Suprapubic skin (tissue), 4 donors: ENCODE measurements around the gene COPS9. TPM values are rescaled to one million over a fixed set of nuclear protein-coding genes. Genes with fewer than 3 reads are reported as not detected.

ENCODE experiments used
- DNase-seq, 2 donors: peaks; one replicate each; pipeline ENCODE4 v3.0.0-alpha.2; 2019; ENCODE audit warnings: low spot score in 2 of 2
- H3K27ac ChIP-seq: fragments of 200-600 bp; sonication (generic); one replicate; pipeline ENCODE4 v1.5.1; 2019
- H3K27me3 ChIP-seq: fragments of 200-600 bp; sonication (generic); one replicate; pipeline ENCODE4 v1.5.1; 2019
- H3K36me3 ChIP-seq: fragments of 200-600 bp; sonication (generic); one replicate; pipeline ENCODE4 v1.5.1; 2019
- H3K4me1 ChIP-seq: fragments of 200-600 bp; sonication (generic); one replicate; pipeline ENCODE4 v1.5.1; 2019
- H3K4me3 ChIP-seq: fragments of 200-600 bp; sonication (generic); one replicate; pipeline ENCODE4 v1.5.1; 2019; ENCODE audit warnings: mild to moderate bottlenecking
- H3K9me3 ChIP-seq: fragments of 200-600 bp; sonication (generic); one replicate; pipeline ENCODE4 v1.5.1; 2019
- CTCF ChIP-seq, 2 donors: fragments of 200-600 bp in 1 of 2; fragments of 450-650 bp in 1 of 2; sonication (generic) in 1 of 2; IDR thresholded peaks; one replicate each; pipeline ENCODE4 v1.5.1; 2016 to 2019; ENCODE audit warnings: antibody characterized with exemption in 2 of 2, mild to moderate bottlenecking in 1 of 2, moderate library complexity in 1 of 2
- EP300 ChIP-seq: sonication (generic); formaldehyde crosslinking; IDR thresholded peaks from one replicate; pipeline ENCODE4 v1.6.1; 2017; ENCODE audit warnings: antibody characterized with exemption
- POLR2A ChIP-seq, 2 donors: fragments of 450-650 bp; IDR thresholded peaks; one replicate each; pipeline ENCODE4 v1.6.1; 2017; ENCODE audit warnings: antibody characterized with exemption in 2 of 2, mild to moderate bottlenecking in 2 of 2, moderate library complexity in 2 of 2
- POLR2AphosphoS5 ChIP-seq, 3 donors: sonication (generic); formaldehyde crosslinking; IDR thresholded peaks; one replicate each; pipeline ENCODE4 v1.6.1; 2017; ENCODE audit warnings: antibody characterized with exemption in 3 of 3
- WGBS: methylation state at CpG from one replicate; pipeline ENCODE4 v1.1.5; 2018; 5-methylcytosine and 5-hydroxymethylcytosine counted together
- total RNA-seq, 4 donors: library from RNA; depleted of rRNA; stranded (reverse); fragments of >200 nt; gene quantifications; one replicate each; pipeline ENCODE4 v1.1.0, GENCODE V29; 2016

COPS9 gene
- total RNA-seq, 4 donors from 2014 or later: 30.6 to 178 (median 143) TPM

GRCh38 chr2:240106765-240107476 lies 29.2 kb downstream of the COPS9 start:
- peaks cover 48% of the 10 kb centered on the region for H3K27me3 ChIP-seq
- no peak for DNase-seq
- no peak overlapping the region for H3K4me3 ChIP-seq
- H3K36me3 ChIP-seq: no peaks in the 10 kb centered on the region
- TF ChIP-seq POLR2A (IDR thresholded peaks at IDR 0.05): no peak
- no peaks in the 10 kb centered on the region for H3K4me1 ChIP-seq
- H3K27ac ChIP-seq: no peak overlapping the region
- H3K9me3 ChIP-seq: no peaks in the 10 kb centered on the region
- 79% methylated on average over 14 of the region's 17 CpGs for WGBS

- Histone ChIP-seq H3K9me3 (no peaks in the 10 kb centered on the region), H3K4me3 (no peak overlapping the region), H3K36me3 (no peaks in the 10 kb centered on the region), H3K27me3 (peaks cover 48% of the 10 kb centered on the region), H3K4me1 (no peaks in the 10 kb centered on the region), H3K27ac (no peak overlapping the region)
- TF ChIP-seq EP300 (no peak), POLR2AphosphoS5 (IDR thresholded peaks at IDR 0.05) (no peak), CTCF (IDR thresholded peaks at IDR 0.05) (no peak), POLR2A (IDR thresholded peaks at IDR 0.05) (no peak)
- no peak for DNase-seq
- WGBS: 86% methylated on average over 1 of the region's 11 CpGs
Measured at GRCh38 chr2:240105982-240106381, 30.1 kb downstream of the COPS9 start.

GRCh38 chr2:240103136-240103535 lies 33.0 kb downstream of the COPS9 start:
- no peaks in the 10 kb centered on the region for H3K36me3 ChIP-seq
- H3K27ac ChIP-seq: no peak overlapping the region
- H3K4me3 ChIP-seq: no peak overlapping the region
- peaks cover 42% of the 10 kb centered on the region for H3K27me3 ChIP-seq
- H3K9me3 ChIP-seq: no peaks in the 10 kb centered on the region
- no peak for TF ChIP-seq EP300
- DNase-seq: no peak
- 77% methylated on average over 4 of the region's 4 CpGs for WGBS
- no peaks in the 10 kb centered on the region for H3K4me1 ChIP-seq

GRCh38 chr2:240098349-240098748 lies 37.8 kb downstream of the COPS9 start:
- Histone ChIP-seq H3K27me3 (peaks cover 65% of the 10 kb centered on the region), H3K27ac (no peak overlapping the region), H3K9me3 (no peaks in the 10 kb centered on the region), H3K4me3 (no peak overlapping the region), H3K36me3 (no peaks in the 10 kb centered on the region), H3K4me1 (peaks cover 6% of the 10 kb centered on the region)
- no peak for DNase-seq
- WGBS: 86% methylated on average over 2 of the region's 2 CpGs
- no peak for TF ChIP-seq POLR2AphosphoS5 (IDR thresholded peaks at IDR 0.05)
- TF ChIP-seq POLR2A (IDR thresholded peaks at IDR 0.05): no peak
- TF ChIP-seq CTCF (IDR thresholded peaks at IDR 0.05): no peak
- no peak for TF ChIP-seq EP300

- TF ChIP-seq POLR2A (IDR thresholded peaks at IDR 0.05) (no peak), POLR2AphosphoS5 (IDR thresholded peaks at IDR 0.05) (no peak), EP300 (no peak), CTCF (IDR thresholded peaks at IDR 0.05) (no peak)
- 5% methylated on average over 32 of the region's 43 CpGs for WGBS
- no peaks in the 10 kb centered on the region for H3K36me3 ChIP-seq
- no peak overlapping the region for H3K4me3 ChIP-seq
- no peak for DNase-seq
- H3K4me1 ChIP-seq: peaks cover 6% of the 10 kb centered on the region
- peaks cover 60% of the 10 kb centered on the region for H3K27me3 ChIP-seq
- H3K9me3 ChIP-seq: no peaks in the 10 kb centered on the region
- no peak overlapping the region for H3K27ac ChIP-seq
Measured at GRCh38 chr2:240095556-240096523, 40.3 kb downstream of the COPS9 start.

- no peak for TF ChIP-seq POLR2A (IDR thresholded peaks at IDR 0.05)
- TF ChIP-seq POLR2AphosphoS5 (IDR thresholded peaks at IDR 0.05): no peak
- no peak for TF ChIP-seq EP300
- no peak for TF ChIP-seq CTCF (IDR thresholded peaks at IDR 0.05)
- H3K27me3 ChIP-seq: peaks cover 18% of the 10 kb centered on the region
- H3K4me1 ChIP-seq: no peaks in the 10 kb centered on the region
- H3K27ac ChIP-seq: no peak overlapping the region
- no peaks in the 10 kb centered on the region for H3K36me3 ChIP-seq
- WGBS: 62% methylated on average over 5 of the region's 5 CpGs
- no peak overlapping the region for H3K4me3 ChIP-seq
- H3K9me3 ChIP-seq: peaks cover 8% of the 10 kb centered on the region
- no peak for DNase-seq
Measured at GRCh38 chr2:240089306-240089705, 46.8 kb downstream of the COPS9 start.
